PC-9 (cell line): ENCODE results near the gene PRKCI.

Experiments
- EZH2 ChIP-seq: fragments of 200-600 bp; sonication (generic); IDR thresholded peaks from 2 replicates; pipeline ENCODE4 v1.8.0; 2017; ENCODE audit warnings: antibody characterized with exemption, low read depth
- TF ChIP-seq, protein P1 (sequence below): fragments of 200-600 bp; sonication (generic); conservative IDR thresholded peaks from 2 replicates; pipeline ENCODE4 v1.6.1; 2017; ENCODE audit warnings: mixed run types, antibody characterized with exemption, mild to moderate bottlenecking, moderate library complexity

DNA sequence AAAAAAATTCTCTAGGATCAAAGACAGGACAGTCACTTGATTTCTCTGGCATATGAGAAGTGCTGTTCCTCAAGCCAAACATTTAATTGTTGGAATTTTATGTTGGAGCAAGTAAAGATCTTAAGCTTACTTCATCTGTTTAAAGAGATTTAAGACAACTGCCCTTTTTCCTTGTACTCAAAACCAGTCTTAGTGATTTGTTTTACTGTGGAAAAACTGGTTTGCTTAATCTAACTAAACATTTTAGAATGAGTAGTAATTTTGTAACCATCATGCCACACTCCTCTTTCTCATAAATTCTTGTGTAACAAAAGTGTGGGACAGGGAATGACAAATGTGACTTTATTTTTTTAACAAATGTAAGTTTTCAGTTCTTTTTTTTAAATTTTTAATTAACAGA lies 18.4 kb downstream of the PRKCI start:
- TF ChIP-seq, protein P1, sequence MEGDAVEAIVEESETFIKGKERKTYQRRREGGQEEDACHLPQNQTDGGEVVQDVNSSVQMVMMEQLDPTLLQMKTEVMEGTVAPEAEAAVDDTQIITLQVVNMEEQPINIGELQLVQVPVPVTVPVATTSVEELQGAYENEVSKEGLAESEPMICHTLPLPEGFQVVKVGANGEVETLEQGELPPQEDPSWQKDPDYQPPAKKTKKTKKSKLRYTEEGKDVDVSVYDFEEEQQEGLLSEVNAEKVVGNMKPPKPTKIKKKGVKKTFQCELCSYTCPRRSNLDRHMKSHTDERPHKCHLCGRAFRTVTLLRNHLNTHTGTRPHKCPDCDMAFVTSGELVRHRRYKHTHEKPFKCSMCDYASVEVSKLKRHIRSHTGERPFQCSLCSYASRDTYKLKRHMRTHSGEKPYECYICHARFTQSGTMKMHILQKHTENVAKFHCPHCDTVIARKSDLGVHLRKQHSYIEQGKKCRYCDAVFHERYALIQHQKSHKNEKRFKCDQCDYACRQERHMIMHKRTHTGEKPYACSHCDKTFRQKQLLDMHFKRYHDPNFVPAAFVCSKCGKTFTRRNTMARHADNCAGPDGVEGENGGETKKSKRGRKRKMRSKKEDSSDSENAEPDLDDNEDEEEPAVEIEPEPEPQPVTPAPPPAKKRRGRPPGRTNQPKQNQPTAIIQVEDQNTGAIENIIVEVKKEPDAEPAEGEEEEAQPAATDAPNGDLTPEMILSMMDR = no peak
- TF ChIP-seq EZH2 = no peak
